Small intestine (tissue), 7 donors: ENCODE results near the gene TLK2. TPM values are rescaled to one million over a fixed set of nuclear protein-coding genes. Genes with fewer than 3 reads are reported as not detected.

Experiments used
- DNase-seq, 2 donors: peaks; one replicate each; pipeline versions ENCODE4 v3.0.0 to v3.0.0-alpha.2; 2013
- FAIRE-seq: peaks from 2 replicates; lab custom pipeline; 2012; peaks lifted over from hg19 to GRCh38; lab: Jason Lieb, UNC
- H3K27ac ChIP-seq, 3 donors: one replicate each; pipeline ENCODE4 v1.5.1; 2013; ENCODE audit warnings: low read length in 2 of 3, mild to moderate bottlenecking in 2 of 3, control low read depth in 1 of 3, inconsistent platforms in 1 of 3, low read depth in 1 of 3, moderate library complexity in 1 of 3
- H3K27me3 ChIP-seq, 3 donors: one replicate each; pipeline ENCODE4 v1.6.1; 2013; ENCODE audit warnings: low read length in 3 of 3, inconsistent platforms in 1 of 3; ENCODE audit not compliant: control insufficient read depth in 3 of 3, insufficient read depth in 3 of 3
- H3K36me3 ChIP-seq, 3 donors: one replicate each; pipeline ENCODE4 v1.6.1; 2013; ENCODE audit warnings: low read length in 3 of 3, inconsistent platforms in 1 of 3, low read depth in 1 of 3, mild to moderate bottlenecking in 1 of 3, moderate library complexity in 1 of 3; ENCODE audit not compliant: control insufficient read depth in 3 of 3, insufficient read depth in 2 of 3
- H3K4me1 ChIP-seq, 3 donors: one replicate each; pipeline ENCODE4 v1.6.1; 2013; ENCODE audit warnings: low read length in 2 of 3, inconsistent platforms in 1 of 3, low read depth in 1 of 3, mild to moderate bottlenecking in 1 of 3, moderate library complexity in 1 of 3; ENCODE audit not compliant: control insufficient read depth in 3 of 3, insufficient read depth in 2 of 3
- H3K4me3 ChIP-seq, 3 donors: one replicate each; pipeline ENCODE4 v1.5.1; 2013; ENCODE audit warnings: low read length in 3 of 3, control low read depth in 1 of 3, inconsistent platforms in 1 of 3, low read depth in 1 of 3, mild to moderate bottlenecking in 1 of 3, moderate library complexity in 1 of 3
- H3K9me3 ChIP-seq, 2 donors: one replicate each; pipeline ENCODE4 v1.6.1; 2013; ENCODE audit warnings: low read depth in 1 of 2, low read length in 1 of 2; ENCODE audit not compliant: control insufficient read depth in 2 of 2, insufficient read depth in 1 of 2
- whole genome bisulfite sequencing, 3 donors: extraction: QIAGEN DNeasy Blood & Tissue Kit; methylation state at CpG; one replicate each; pipeline ENCODE4 v1.1.7; 2013; 5-methylcytosine and 5-hydroxymethylcytosine counted together
- polyA plus RNA-seq, 4 donors: library from polyadenylated mRNA; stranded (reverse) in 3 of 4; unstranded in 1 of 4; fragments of 200-250 nt in 3 of 4; fragments of 120-200 nt in 1 of 4; gene quantifications; one replicate each; pipeline versions ENCODE4 v1.2.1 to v1.2.3, GENCODE V29; 2013
- donor health status: healthy with polysubstance abuse.
- donor health status: control.
- donor health status: control.
- donor health status: Bipolar disorder and iron deficiency.
- donor health status: healthy.

Gene TLK2
- polyA plus RNA-seq, 4 donors = 13.0 to 30.8 (median 16.2) TPM

DNA sequence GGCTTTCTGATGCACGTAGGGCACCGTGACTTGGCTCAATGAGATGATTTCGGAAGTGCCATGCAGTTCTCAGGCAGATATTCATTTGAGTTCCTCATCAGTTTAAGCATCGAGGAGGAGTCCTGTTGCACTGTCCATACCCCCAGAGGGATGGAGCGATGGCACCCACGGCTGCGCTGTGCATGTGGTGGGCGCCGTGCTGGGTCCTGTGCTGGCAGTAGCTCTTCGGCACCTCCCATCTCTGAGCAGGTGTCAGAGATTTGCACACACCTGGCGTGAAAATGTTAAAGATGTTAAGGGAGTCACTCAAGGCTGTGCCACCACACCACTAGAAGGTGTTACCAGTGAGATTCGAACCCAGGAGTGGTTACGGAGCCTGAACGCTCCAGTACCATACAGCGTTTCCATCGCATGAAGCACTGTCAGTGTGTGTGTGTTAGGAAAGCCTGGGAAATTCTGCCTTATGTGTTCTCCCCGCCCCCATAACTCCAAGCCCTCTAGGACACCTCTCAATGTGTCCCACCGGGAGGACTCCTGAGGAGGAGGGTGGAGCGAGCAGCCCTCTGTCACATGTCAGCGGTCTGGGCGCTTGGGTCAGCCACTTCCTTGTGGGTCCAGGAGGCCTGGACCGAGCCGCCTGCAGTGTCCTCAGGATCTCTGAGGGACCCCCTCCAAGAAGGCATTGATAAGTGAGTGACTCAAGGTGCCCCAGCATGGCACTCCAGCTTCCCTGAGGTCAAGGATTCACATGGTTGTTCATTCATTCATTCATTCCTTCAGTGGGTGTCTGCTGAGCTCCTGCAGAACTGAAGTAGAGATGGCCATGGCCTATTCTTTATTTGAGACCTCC, 152.7 kb downstream of the TLK2 start:
- no peaks in the 10 kb centered on the region for H3K36me3 ChIP-seq
- FAIRE-seq (no peak), DNase-seq (no peak)
- WGBS, 3 donors = 81 to 90% (median 88%) methylated on average over 23 of the region's 23 CpGs
- peaks cover 0 to 6% (median 0%) of the 10 kb centered on the region in 3 donors for H3K4me1 ChIP-seq
- peaks cover 0 to 34% (median 13%) of the 10 kb centered on the region in 3 donors for H3K27me3 ChIP-seq
- H3K4me3 ChIP-seq = no peak overlapping the region
- no peak overlapping the region for H3K27ac ChIP-seq
- H3K9me3 ChIP-seq = no peaks in the 10 kb centered on the region

DNA sequence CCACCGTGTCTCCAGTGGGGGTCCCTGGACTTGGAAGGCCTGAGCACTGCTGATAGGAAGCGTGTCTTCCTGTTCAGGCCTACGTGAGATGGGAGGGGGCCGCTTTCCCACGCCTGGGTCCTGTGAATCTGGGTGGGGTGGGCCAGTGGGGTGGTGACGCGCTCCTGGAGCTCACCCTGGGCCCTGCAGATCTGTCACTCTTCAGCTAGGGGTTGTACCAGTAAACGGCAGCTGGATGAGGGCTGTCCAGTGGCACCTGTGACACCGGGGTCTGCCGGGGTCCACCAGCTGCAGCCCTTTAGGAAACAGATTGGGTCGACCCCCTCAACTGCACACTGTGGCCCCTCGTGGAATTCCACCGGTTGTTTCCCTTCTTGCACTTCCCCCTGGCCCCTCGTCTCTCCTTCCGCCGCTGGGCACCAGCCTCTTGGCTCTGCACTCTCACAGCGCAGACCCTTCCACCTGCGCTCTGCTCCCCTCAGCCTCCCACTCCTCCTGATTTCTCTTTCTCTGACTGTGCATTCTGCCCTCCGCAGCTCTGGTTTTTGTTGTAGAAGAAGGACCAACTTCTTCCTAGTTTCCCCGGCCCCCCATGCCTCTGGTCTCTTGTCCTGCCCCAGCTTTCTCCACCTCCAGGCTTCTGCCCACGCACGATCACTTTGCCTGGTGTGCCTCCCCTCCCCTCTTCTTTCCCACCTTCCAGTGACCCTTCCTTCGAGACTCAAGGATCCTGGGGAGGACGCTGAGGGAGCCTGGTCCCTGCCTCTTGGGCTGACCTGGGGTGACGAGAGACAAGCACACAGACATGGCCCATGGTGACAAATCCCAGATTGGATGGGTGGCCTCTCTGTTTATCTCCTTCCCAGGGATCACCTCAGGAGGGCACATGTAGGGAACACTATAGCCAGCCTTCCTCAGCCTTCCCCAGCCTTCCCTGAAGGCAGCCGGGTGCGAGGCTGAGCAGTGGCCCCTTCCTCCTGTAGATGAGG, 153.6 kb downstream of the TLK2 start:
- DNase-seq = no peak
- H3K4me1 ChIP-seq = no peaks in the 10 kb centered on the region
- no peak overlapping the region for H3K4me3 ChIP-seq
- 66 to 72% (median 68%) methylated on average over 26 to 27 of the region's 27 CpGs for WGBS, 3 donors
- H3K27me3 ChIP-seq = peaks cover 0 to 25% (median 11%) of the 10 kb centered on the region in 3 donors
- no peaks in the 10 kb centered on the region for H3K36me3 ChIP-seq
- no peaks in the 10 kb centered on the region for H3K9me3 ChIP-seq
- no peak overlapping the region for H3K27ac ChIP-seq
- FAIRE-seq = no peak

DNA sequence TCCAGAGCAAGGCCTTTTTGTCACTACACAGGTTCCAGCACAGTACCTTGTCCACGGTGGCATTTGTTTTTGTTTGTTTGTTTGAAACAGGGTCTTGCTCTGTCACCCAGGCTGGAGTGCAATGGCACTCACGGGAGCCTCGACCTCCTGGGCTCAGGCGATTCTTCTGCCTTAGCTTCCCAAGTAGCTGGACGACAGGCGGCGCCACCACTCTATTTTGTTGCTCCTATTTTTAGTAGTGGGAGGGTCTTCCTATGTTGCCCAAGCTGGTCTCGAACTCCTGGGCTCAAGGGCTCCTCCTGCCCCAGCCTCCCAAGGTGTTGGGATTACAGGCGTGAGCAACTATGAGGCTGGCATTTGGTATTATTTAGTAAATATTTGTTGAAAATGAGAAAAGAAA, 159.2 kb downstream of the TLK2 start:
- Histone ChIP-seq H3K27ac (no peak overlapping the region), H3K36me3 (no peaks in the 10 kb centered on the region), H3K4me3 (no peak overlapping the region), H3K9me3 (no peaks in the 10 kb centered on the region), H3K27me3 (no peaks in the 10 kb centered on the region), H3K4me1 (no peaks in the 10 kb centered on the region)
- DNase-seq (no peak), FAIRE-seq (no peak)
- 71 to 78% (median 77%) methylated on average over 9 of the region's 9 CpGs for WGBS, 3 donors

DNA sequence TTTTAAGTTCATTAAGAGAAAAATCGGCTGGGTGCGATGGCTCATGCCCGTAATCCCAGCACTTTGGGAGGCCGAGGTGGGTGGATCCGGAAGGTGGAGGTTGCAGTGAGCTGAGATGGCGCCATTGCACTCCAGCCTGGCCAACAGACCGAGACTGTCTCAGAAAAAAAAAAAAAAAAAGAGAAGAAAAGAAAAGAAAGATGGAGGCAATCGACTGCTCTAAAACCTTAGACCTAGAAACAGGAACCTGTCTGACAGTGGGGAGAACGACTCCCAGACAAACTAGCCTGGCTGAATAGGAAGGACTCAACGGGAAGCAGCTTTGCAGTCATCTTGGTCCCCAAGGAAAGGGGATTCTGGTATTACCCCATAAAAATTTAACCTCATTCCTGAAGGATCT, 162.5 kb downstream of the TLK2 start:
- no peak for DNase-seq
- WGBS, 3 donors = 82 to 87% (median 83%) methylated on average over 10 of the region's 10 CpGs
- no peaks in the 10 kb centered on the region for H3K27me3 ChIP-seq
- H3K36me3 ChIP-seq = no peaks in the 10 kb centered on the region
- H3K4me1 ChIP-seq = no peaks in the 10 kb centered on the region
- no peaks in the 10 kb centered on the region for H3K9me3 ChIP-seq
- H3K4me3 ChIP-seq = no peak overlapping the region
- H3K27ac ChIP-seq = no peak overlapping the region
- FAIRE-seq = no peak

DNA sequence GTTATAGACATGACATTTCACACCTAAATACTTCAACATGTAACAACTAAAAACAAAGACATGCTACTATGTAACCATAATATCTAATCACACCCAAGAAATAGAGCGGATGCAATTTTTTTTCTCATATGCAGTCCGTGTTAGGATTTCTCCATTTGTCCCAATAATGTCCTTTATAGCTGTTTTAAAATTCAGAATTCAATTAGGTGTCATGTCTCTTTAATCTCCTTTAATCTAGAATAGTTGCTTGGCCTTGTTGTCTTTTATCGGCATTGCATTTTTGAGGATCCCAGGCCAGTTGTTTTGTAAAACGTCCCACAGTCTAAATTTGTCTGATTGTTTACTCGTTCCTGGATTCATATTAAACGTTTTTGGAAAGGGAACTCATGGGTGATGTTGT, 163.3 kb downstream of the TLK2 start:
- H3K36me3 ChIP-seq = no peaks in the 10 kb centered on the region
- no peaks in the 10 kb centered on the region for H3K27me3 ChIP-seq
- no peaks in the 10 kb centered on the region for H3K4me1 ChIP-seq
- no peak for FAIRE-seq
- no peak overlapping the region for H3K4me3 ChIP-seq
- no peak for DNase-seq
- no peak overlapping the region for H3K27ac ChIP-seq
- H3K9me3 ChIP-seq = no peaks in the 10 kb centered on the region
- WGBS, 3 donors = 66 to 73% (median 72%) methylated on average over 6 of the region's 6 CpGs

DNA sequence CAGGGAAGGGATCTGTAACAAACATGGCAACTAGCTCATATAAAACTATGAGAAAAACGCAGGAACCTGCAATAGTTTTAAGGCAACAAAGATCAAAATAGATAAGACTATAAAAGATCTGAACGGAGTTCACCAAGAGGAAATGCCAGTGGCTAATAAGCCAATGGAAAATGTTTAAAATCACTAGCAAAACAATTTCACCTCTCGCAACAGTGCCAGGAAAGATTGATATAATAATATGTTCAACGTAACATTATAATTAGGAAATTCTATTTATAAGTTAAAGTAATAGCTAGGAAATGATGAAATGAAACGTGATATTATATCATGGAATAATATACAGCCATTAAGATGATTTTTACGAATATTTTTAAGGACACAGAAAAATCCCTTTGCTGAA, 164.9 kb downstream of the TLK2 start:
- DNase-seq (no peak), FAIRE-seq (no peak)
- WGBS, 3 donors = 66 to 81% (median 74%) methylated on average over 6 of the region's 6 CpGs

DNA sequence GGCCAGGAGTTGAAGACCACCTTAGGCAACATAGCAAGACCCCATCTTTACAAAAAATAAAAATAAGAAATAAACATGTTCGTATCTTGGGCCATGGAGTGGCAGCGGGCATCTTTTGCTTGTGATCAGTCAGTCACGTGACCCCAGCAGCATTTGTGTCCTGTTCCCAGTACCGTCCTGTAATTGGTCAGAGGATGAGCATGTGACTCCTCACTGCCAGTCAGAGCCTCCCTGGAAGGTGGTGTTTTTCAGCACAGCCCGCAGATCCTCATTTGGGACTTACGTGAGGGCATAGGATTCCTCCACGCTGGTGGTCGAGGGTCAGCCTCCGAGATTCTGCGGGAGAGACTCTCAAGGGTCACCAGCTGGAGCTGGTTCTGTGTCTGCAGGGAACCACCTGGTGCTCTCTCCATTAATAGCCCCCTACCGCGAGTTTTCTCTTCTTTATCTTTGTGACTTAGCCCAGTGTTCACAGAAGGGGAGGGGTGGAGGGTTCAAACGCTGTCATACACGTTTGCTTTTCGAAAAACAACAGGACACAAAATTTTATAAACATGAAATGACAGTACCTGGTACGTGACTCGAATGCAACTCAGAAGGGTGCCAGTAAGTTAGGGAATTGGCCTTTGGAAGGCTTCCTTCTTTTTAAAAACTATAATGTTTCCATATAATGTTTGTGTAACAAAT, 166.0 kb downstream of the TLK2 start:
- Histone ChIP-seq H3K27me3 (no peaks in the 10 kb centered on the region), H3K4me1 (peaks cover 0 to 4% (median 2%) of the 10 kb centered on the region in 3 donors), H3K4me3 (no peak overlapping the region), H3K9me3 (no peaks in the 10 kb centered on the region), H3K36me3 (no peaks in the 10 kb centered on the region), H3K27ac (no peak overlapping the region)
- WGBS, 3 donors = 62 to 75% (median 65%) methylated on average over 17 of the region's 17 CpGs
- DNase-seq (no peak), FAIRE-seq (no peak)

More for the DNA sequence above, 164.9 kb downstream of the TLK2 start:
- H3K36me3 ChIP-seq = no peaks in the 10 kb centered on the region
- no peak overlapping the region for H3K27ac ChIP-seq
- H3K4me1 ChIP-seq = no peaks in the 10 kb centered on the region
- H3K9me3 ChIP-seq = no peaks in the 10 kb centered on the region
- H3K27me3 ChIP-seq = no peaks in the 10 kb centered on the region
- no peak overlapping the region for H3K4me3 ChIP-seq
